Middle frontal gyrus (tissue), 1 donor: ENCODE results near the gene EEPD1.
"Not testable (repeated sequence)": the region's sequence is repeated elsewhere in the genome, so short reads cannot be mapped to it uniquely, and the experiment has no call there.

Experiments
- DNase-seq: peaks from one replicate; pipeline ENCODE4 v3.0.0-alpha.2; 2015; ENCODE audit warnings: low spot score; ENCODE audit errors: extremely low spot score

Gene EEPD1

GRCh38 chr7:36253699-36254098 lies 100.6 kb downstream of the EEPD1 start:
- no peak for DNase-seq

DNA sequence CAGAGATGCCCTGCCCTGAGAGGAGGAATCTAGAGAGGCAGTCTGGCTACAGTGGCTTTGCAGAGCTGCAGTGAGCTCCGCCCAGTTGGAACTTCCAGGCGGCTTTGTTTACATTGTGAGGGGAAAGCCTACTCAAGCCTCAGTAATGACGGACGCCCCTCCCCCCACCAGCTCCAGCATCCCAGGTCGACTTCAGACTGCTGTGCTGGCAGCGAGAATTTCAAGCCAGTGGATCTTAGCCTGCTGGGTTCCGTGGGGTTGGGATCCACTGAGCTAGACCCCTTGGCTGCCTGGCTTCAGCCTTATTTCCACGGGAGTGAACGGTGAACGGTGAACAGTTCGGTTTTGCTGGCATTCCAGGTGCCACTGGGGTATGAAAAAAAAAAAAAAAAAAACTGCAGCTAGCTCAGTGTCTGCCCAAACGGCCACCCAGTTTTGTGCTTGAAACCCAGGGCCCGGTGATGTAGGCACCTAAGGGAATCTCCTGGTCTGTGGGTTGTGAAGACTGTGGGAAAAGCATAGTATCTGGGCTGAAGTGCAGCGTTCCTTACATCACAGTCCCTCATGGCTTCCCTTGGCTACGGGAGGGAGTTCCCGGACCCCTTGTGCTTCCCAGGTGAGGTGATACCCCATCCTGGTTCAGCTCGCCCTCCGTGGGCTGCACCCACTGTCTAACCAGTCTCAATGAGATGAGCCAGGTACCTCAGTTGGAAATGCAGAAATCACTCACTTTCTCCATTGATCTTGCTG lies 105.6 kb downstream of the EEPD1 start:
- DNase-seq: not testable (repeated sequence)

DNA sequence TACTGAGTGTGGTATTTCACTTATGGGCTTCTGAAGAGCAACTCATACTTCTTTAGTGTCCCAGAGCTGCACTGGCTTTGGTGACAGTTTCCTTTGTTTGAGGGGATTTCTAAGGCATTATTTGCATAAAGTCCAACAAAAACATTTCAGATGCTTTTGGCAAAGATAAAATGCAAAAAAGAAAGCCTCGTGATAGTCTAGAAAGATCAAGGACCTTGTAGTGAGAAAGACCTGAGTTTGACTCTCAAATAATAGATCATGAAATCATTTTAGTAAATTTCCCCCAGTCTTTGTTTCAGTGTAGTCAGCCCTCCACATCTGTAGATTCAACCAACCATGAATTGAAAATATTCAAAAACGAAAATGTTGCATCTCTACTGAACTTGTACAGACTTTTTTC lies 107.4 kb downstream of the EEPD1 start:
- no peak for DNase-seq

- DNase-seq: no peak
Observed at GRCh38 chr7:36261019-36261754, 108.1 kb downstream of the EEPD1 start.

- no peak for DNase-seq
Observed at GRCh38 chr7:36262309-36263094, 109.4 kb downstream of the EEPD1 start.

GRCh38 chr7:36263095-36263484 lies 110.0 kb downstream of the EEPD1 start:
- no peak for DNase-seq

DNA sequence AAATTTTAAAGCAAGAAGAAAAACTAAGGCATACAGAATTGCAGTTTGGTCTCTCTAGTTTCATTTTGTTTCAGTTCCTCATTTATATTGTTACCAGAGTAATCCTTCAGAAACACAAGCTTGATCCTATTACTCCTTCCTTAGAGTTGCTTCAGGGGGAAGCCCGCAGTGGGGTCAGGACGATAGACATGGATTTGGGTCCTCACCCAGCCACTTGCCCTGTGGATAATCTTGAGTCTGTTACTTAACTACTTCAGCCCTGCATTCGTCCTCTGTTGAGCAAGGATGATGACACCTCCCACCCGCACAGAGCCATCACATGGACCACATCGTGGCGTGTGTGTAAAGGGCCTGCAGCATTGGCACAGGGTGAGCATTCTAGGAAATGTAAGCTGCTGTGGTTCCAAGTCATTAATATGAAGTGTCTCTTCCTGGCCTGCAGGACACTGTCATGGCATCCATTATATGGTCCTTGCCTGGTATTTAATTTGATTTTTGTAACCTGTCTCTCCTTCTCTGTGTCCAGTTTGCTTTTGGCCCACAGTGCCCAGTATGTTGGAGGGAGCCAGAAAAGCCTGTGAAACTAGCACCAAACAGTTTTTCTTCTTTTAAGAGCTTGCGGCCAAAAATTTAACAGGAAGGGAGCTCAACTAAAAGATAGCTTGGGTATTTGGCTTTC lies 111.2 kb downstream of the EEPD1 start:
- no peak for DNase-seq

- DNase-seq: no peak
Observed at GRCh38 chr7:36264913-36265516, 112.0 kb downstream of the EEPD1 start.

DNA sequence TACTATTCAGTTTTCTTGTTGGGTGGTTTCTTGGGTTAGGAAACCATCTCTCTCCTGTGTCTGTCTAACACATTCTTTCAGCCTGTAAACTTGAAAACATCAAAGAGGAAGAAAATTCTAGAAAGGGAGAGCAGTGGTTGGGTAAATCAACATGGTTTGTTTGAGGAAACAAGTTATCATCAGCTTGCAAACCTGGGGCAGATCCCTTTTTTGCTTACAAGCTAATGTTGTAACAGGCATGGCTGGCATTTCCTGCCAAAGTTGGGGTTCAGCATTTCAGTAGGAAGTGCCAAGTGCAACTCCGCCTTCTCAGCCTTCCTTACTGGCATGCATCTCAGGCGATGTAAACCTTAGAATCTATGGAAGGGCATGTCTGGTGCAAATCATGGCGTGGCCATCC lies 112.6 kb downstream of the EEPD1 start:
- no peak for DNase-seq

DNA sequence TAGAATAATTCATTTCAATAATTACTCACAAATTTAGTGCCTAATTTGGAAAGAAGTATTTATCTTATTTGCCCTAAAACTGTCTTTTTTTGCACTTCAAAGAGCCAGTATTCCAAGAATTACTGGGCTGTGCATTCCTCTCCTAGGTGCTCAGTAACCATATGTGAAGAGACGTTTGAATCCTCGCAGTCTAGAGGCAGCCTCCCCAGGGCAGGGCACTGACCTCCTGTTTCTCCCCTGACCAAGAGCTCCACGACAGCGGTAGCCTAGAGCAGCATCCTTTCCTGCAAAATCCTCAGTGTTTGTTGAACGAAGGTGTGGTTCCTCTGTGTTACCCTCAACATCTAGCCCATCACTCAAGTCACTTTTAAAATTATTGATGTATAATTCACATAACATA lies 113.1 kb downstream of the EEPD1 start:
- DNase-seq: no peak

GRCh38 chr7:36266683-36267082 lies 113.6 kb downstream of the EEPD1 start:
- no peak for DNase-seq

DNA sequence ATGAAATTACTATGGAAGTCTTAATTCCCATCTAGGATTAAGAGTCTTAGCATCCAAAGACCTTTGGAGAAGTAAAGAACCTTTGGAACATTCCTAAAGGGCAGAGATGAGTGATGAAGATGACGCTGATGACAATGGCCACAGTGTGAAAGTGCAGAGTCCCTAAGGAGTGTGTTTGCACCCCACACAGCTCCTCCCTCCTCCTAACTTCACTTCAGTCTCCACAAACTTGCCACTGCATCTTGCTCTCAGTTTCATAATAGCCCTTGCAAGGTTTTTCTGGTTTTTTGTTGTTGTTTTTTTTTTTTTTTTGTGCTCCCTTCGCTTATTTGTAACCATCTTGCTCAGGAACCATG lies 119.1 kb downstream of the EEPD1 start:
- DNase-seq: no peak

GRCh38 chr7:36272567-36273269 lies 119.7 kb downstream of the EEPD1 start:
- no peak for DNase-seq

GRCh38 chr7:36273836-36274235 lies 120.8 kb downstream of the EEPD1 start:
- no peak for DNase-seq

DNA sequence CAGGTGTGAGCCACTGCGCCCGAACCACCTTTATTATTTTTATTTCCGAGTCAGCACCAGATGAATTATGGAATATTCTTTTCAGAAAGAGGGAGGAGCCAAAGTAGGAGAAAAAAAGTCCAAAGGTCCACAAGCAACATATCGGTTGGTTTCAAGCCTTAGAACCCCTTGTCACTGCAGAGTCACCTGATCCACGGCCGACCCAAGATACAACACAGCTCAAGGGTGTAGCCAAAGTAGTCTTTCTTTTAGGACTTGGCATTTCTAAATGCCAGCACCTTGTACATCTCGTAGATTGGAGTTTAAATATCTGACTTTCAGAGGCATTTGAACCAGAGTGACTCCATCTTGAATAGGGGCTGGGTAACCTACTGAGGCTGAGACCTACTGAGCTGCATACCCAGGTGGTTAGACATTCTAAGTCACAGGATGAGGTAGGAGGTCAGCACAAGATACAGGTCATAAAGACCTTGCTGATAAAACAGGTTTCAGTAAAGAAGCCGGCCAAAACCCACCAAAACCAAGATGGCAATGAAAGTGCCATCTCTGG lies 122.8 kb downstream of the EEPD1 start:
- no peak for DNase-seq

DNA sequence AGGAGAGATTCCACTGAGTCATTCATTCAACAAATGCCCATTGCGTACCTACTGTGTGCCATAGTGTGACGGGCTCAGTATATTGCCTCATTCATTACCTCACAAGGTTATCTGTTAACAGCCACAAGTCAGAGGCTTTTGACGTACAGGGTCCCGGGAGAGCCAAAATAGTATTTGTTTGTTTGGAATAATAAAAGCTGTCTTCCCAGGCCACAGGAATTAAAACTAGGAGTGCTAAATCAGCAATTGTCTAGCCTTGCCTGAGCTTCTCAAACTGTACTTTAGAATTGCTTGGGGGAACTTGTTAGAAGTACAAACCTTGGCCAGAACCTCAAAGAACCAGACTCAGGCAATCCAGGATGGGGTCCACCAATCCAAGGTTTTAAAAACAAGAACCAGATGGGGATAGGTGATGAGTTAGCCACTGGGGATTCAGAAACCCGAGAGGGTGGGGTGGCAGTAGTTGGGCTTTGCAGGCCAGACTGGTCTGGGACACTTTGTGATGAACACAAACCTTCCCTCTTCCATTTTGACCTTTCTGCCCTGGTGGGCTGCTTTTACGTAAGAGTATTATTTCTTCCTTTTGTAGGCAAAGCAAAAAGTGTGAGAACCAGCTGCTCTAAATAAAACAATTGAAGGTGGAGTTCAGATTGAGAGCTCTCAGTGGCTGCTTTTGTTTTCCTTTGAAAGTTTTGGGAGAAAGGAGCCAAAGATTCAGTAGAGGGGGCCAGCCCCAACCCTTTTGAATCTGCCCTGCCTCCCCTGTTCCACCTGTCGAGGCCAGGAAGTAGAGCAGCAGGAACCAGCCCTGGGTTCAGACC lies 123.6 kb downstream of the EEPD1 start:
- DNase-seq: no peak

GRCh38 chr7:36277249-36277542 lies 124.1 kb downstream of the EEPD1 start:
- DNase-seq: no peak

DNA sequence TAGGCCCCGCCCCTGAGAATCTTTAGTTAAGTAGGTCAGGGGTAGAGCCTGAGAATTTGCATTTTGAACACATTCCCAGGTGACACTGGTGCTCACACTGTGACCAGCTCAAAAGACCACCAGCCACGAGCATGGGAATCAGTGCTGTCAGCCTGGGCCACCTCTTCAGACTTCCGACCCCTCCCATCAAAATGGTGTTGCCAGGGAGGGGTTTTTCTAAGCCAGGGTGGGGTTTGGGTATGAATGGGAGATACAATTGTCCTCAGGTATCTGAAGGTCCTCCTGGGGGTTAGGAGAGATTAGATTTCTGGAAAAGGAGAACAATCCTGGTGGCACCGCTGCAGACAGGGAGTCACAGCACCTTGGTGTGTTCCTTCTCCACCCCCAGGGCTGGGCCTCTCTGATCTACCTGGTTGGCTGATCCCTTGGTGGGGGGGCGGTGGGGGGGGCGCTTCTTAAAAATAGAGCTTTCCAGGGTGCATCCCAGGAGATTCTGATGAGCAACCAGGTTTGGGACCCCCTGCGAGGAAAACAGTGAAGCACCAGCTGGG lies 125.1 kb downstream of the EEPD1 start:
- DNase-seq: no peak

- DNase-seq: no peak
Observed at GRCh38 chr7:36278620-36279172, 125.6 kb downstream of the EEPD1 start.
